Peyer's patch (tissue), 4 donors: Measurements from ENCODE around the gene HAVCR2. TPM values are rescaled to one million over a fixed set of nuclear protein-coding genes. Genes with fewer than 3 reads are reported as not detected.

ENCODE experiments used
- DNase-seq, 3 donors: peaks; one replicate each; pipeline ENCODE4 v3.0.0-alpha.2; 2017 to 2019
- H3K27ac ChIP-seq, 4 donors: fragments of 200-600 bp; sonication (generic); one replicate each; pipeline ENCODE4 v1.5.1; 2016 to 2019
- H3K27me3 ChIP-seq, 2 donors: fragments of 200-600 bp; sonication (generic); one replicate each; pipeline ENCODE4 v1.5.1; 2019
- H3K36me3 ChIP-seq, 3 donors: fragments of 200-600 bp; sonication (generic); one replicate each; pipeline ENCODE4 v1.5.1; 2016 to 2019
- H3K4me1 ChIP-seq, 4 donors: fragments of 200-600 bp; sonication (generic); one replicate each; pipeline ENCODE4 v1.5.1; 2016 to 2019
- H3K4me3 ChIP-seq, 4 donors: fragments of 200-600 bp; sonication (generic); 1 replicate in 3 of 4; 2 replicates in 1 of 4; pipeline ENCODE4 v1.5.1; 2016 to 2019; ENCODE audit warnings: mild to moderate bottlenecking in 1 of 4
- H3K9me3 ChIP-seq, 4 donors: fragments of 200-600 bp; sonication (generic); one replicate each; pipeline ENCODE4 v1.5.1; 2016 to 2019; ENCODE audit warnings: mild to moderate bottlenecking in 1 of 4
- CTCF ChIP-seq, 6 experiments: fragments of 450-650 bp in 4 of 6; fragments of 200-600 bp in 2 of 6; sonication (generic) in 1 of 6; IDR thresholded peaks; one replicate each; pipeline ENCODE4 v1.5.1; 2017 to 2019; ENCODE audit warnings: antibody characterized with exemption in 6 of 6, mild to moderate bottlenecking in 3 of 6, moderate library complexity in 1 of 6
- POLR2A ChIP-seq, 2 donors: fragments of 450-650 bp; IDR thresholded peaks; one replicate each; pipeline ENCODE4 v1.5.1; 2017; ENCODE audit warnings: antibody characterized with exemption in 2 of 2, mild to moderate bottlenecking in 2 of 2, moderate library complexity in 2 of 2
- total RNA-seq, 4 donors: library from RNA; depleted of rRNA; stranded (reverse); fragments of >200 nt; gene quantifications; one replicate each; pipeline ENCODE4 v1.1.0, GENCODE V29; 2016

The HAVCR2 gene
- total RNA-seq, 4 donors from 2014 or later: 0.38 to 9.9 (median 3.8) TPM

GRCh38 chr5:157068785-157069184 is 40.1 kb downstream of the HAVCR2 start:
- Histone ChIP-seq H3K4me1 (no peaks in the 10 kb centered on the region), H3K27ac (no peak overlapping the region), H3K4me3 (no peak overlapping the region), H3K36me3 (no peaks in the 10 kb centered on the region), H3K9me3 (no peaks in the 10 kb centered on the region), H3K27me3 (no peaks in the 10 kb centered on the region)
- no peak for DNase-seq
- TF ChIP-seq POLR2A (IDR thresholded peaks at IDR 0.05) (no peak), CTCF (IDR thresholded peaks at IDR 0.05) (no peak)

GRCh38 chr5:157068339-157068738 is 40.5 kb downstream of the HAVCR2 start:
- H3K9me3 ChIP-seq: no peaks in the 10 kb centered on the region
- no peaks in the 10 kb centered on the region for H3K4me1 ChIP-seq
- H3K27me3 ChIP-seq: no peaks in the 10 kb centered on the region
- H3K4me3 ChIP-seq: no peak overlapping the region
- no peaks in the 10 kb centered on the region for H3K36me3 ChIP-seq
- no peak for TF ChIP-seq POLR2A (IDR thresholded peaks at IDR 0.05)
- H3K27ac ChIP-seq: no peak overlapping the region
- no peak for DNase-seq

- Histone ChIP-seq H3K27ac (no peak overlapping the region), H3K27me3 (no peaks in the 10 kb centered on the region), H3K4me3 (no peak overlapping the region), H3K9me3 (no peaks in the 10 kb centered on the region), H3K4me1 (no peaks in the 10 kb centered on the region), H3K36me3 (no peaks in the 10 kb centered on the region)
- no peak for DNase-seq
- TF ChIP-seq POLR2A (IDR thresholded peaks at IDR 0.05) (no peak), CTCF (IDR thresholded peaks at IDR 0.05) (no peak)
These were observed 41.8 kb downstream of the HAVCR2 start for GRCh38 chr5:157067005-157067404.

GRCh38 chr5:157066080-157066479 is 42.8 kb downstream of the HAVCR2 start:
- Histone ChIP-seq H3K27ac (no peak overlapping the region), H3K36me3 (no peaks in the 10 kb centered on the region), H3K27me3 (no peaks in the 10 kb centered on the region), H3K9me3 (no peaks in the 10 kb centered on the region), H3K4me1 (no peaks in the 10 kb centered on the region), H3K4me3 (no peak overlapping the region)
- TF ChIP-seq CTCF (IDR thresholded peaks at IDR 0.05): no peak
- TF ChIP-seq POLR2A (IDR thresholded peaks at IDR 0.05): no peak
- no peak for DNase-seq

- no peak for DNase-seq
- Histone ChIP-seq H3K9me3 (no peaks in the 10 kb centered on the region), H3K4me1 (peaks cover 0 to 7% (median 0%) of the 10 kb centered on the region in 4 donors), H3K4me3 (no peak overlapping the region), H3K36me3 (no peaks in the 10 kb centered on the region), H3K27ac (no peak overlapping the region), H3K27me3 (no peaks in the 10 kb centered on the region)
- TF ChIP-seq CTCF (IDR thresholded peaks at IDR 0.05): no peak
- no peak for TF ChIP-seq POLR2A (IDR thresholded peaks at IDR 0.05)
These were observed 44.9 kb downstream of the HAVCR2 start for GRCh38 chr5:157063776-157064430.

GRCh38 chr5:157059891-157060290 is 49.0 kb downstream of the HAVCR2 start:
- Histone ChIP-seq H3K9me3 (no peaks in the 10 kb centered on the region), H3K36me3 (no peaks in the 10 kb centered on the region), H3K4me3 (no peak overlapping the region), H3K27me3 (no peaks in the 10 kb centered on the region), H3K4me1 (peaks cover 0 to 10% (median 0%) of the 10 kb centered on the region in 4 donors), H3K27ac (no peak overlapping the region)
- no peak for DNase-seq
- no peak for TF ChIP-seq POLR2A (IDR thresholded peaks at IDR 0.05)

GRCh38 chr5:157059093-157059539 is 49.7 kb downstream of the HAVCR2 start, which contains the start of gene HAVCR1:
Gene HAVCR1, minus strand, starts transcription at chr5:157059116. Its CDS starts 1,173 bp downstream, at chr5:157057943.
- H3K9me3 ChIP-seq: no peaks in the 10 kb centered on the region
- peaks cover 0 to 10% (median 0%) of the 10 kb centered on the region in 4 donors for H3K4me1 ChIP-seq
- DNase-seq: no peak
- no peaks in the 10 kb centered on the region for H3K36me3 ChIP-seq
- no peak within 1 kb of the TSS for H3K27ac ChIP-seq
- H3K27me3 ChIP-seq: no peaks in the 10 kb centered on the region
- TF ChIP-seq CTCF (IDR thresholded peaks at IDR 0.05) (no peak), POLR2A (IDR thresholded peaks at IDR 0.05) (no peak)
- no peak within 1 kb of the TSS for H3K4me3 ChIP-seq
